Nephron progenitor cell (in vitro differentiated cells): Measurements from ENCODE around the gene LRRC1.

Source experiments
- DNase-seq: peaks from one replicate; pipeline ENCODE4 v3.0.0; 2021
- H3K27ac Mint-ChIP-seq: 2 replicates; pipeline ENCODE4 v1.8.0; 2021; ENCODE audit warnings: mild to moderate bottlenecking, moderate library complexity, mixed read lengths
- H3K27me3 Mint-ChIP-seq: 2 replicates; pipeline ENCODE4 v1.8.0; 2021; ENCODE audit warnings: mild to moderate bottlenecking, low read depth, mixed read lengths; ENCODE audit not compliant: poor library complexity
- H3K36me3 Mint-ChIP-seq: 2 replicates; pipeline ENCODE4 v1.8.0; 2021; ENCODE audit warnings: low read depth, mixed read lengths
- H3K4me1 Mint-ChIP-seq: 2 replicates; pipeline ENCODE4 v1.8.0; 2021; ENCODE audit warnings: mixed read lengths
- H3K4me3 Mint-ChIP-seq: 2 replicates; pipeline ENCODE4 v1.8.0; 2021; ENCODE audit warnings: mild to moderate bottlenecking, moderate library complexity, mixed read lengths
- H3K9me3 Mint-ChIP-seq: 2 replicates; pipeline ENCODE4 v1.8.0; 2021; ENCODE audit warnings: mild to moderate bottlenecking, moderate library complexity, mixed read lengths
- CTCF ChIP-seq: fragments of 200-600 bp; sonication (generic); IDR thresholded peaks from 2 replicates; pipeline ENCODE4 v1.5.0; 2021; ENCODE audit warnings: antibody characterized with exemption

The LRRC1 gene

GRCh38 chr6:53828215-53828614, 33.4 kb downstream of the LRRC1 start:
- TF ChIP-seq CTCF = no peak
- Mint-ChIP-seq H3K4me3 (no peak overlapping the region), H3K27me3 (no peaks in the 10 kb centered on the region), H3K27ac (no peak overlapping the region), H3K36me3 (no peaks in the 10 kb centered on the region), H3K4me1 (no peaks in the 10 kb centered on the region), H3K9me3 (no peaks in the 10 kb centered on the region)
- no peak for DNase-seq

DNA sequence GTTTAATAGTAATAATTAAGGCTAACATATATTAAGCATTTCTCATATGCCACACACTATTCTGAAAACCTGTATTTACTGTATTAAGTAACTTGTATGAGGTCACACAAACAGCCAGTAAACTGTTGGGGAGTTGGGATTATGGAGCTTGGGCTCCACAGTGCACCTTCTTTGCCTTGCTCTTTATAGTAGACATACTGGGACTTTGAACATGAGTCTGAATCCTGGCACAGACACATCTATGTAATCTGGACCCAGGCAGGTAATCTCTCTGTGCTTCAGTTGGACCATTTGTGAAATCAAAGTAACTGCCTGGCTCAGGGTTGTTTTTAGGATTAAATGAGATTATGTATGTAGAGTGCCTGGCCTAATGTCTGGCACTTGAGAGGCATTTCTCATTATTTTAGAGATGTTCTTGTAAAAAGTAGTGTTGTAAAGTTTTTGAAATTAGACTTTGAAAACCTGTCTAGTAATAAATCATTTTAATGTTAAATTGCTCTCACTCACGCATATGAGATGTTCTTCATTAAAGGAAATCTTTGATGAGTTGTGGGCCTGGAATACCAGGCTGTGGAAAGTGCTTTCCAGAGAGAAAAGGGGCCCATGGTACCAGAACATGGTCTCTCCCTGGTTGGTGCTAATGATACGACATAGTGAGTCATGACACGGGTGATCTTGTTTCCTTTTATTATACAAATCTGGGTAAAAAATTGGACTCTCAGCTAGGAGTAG, 34.3 kb downstream of the LRRC1 start:
- Mint-ChIP-seq H3K36me3 (no peaks in the 10 kb centered on the region), H3K9me3 (no peaks in the 10 kb centered on the region), H3K4me3 (no peak overlapping the region), H3K4me1 (no peaks in the 10 kb centered on the region), H3K27ac (no peak overlapping the region), H3K27me3 (no peaks in the 10 kb centered on the region)
- TF ChIP-seq CTCF = no peak
- no peak for DNase-seq

- DNase-seq = no peak
- TF ChIP-seq CTCF = no peak
- Mint-ChIP-seq H3K9me3 (no peaks in the 10 kb centered on the region), H3K4me1 (no peaks in the 10 kb centered on the region), H3K27ac (no peak overlapping the region), H3K27me3 (no peaks in the 10 kb centered on the region), H3K36me3 (no peaks in the 10 kb centered on the region), H3K4me3 (no peak overlapping the region)
These were observed 35.0 kb downstream of the LRRC1 start for GRCh38 chr6:53829698-53830221.

DNA sequence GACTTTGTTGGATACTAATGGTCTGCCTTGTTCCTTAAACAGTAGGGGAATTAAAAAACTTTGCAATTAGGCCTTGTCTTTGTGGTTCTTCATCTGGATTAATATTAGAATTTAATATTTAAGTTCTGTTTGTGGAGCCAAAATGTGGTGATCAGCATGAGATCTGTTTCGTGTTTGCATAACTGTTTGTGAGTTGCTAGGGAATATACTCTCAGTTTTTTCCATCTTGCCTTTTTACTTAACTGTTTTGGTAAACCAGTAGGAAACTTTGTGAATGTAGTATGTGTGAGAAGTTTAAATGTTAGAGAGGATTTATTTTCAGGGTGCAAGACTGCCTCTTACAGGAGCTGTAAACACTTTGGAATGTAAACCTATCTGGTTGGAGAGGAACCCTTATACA, 35.6 kb downstream of the LRRC1 start:
- H3K9me3 Mint-ChIP-seq = no peaks in the 10 kb centered on the region
- TF ChIP-seq CTCF = no peak
- no peaks in the 10 kb centered on the region for H3K27me3 Mint-ChIP-seq
- no peak overlapping the region for H3K27ac Mint-ChIP-seq
- H3K4me1 Mint-ChIP-seq = no peaks in the 10 kb centered on the region
- no peak for DNase-seq
- H3K36me3 Mint-ChIP-seq = no peaks in the 10 kb centered on the region
- H3K4me3 Mint-ChIP-seq = no peak overlapping the region

DNA sequence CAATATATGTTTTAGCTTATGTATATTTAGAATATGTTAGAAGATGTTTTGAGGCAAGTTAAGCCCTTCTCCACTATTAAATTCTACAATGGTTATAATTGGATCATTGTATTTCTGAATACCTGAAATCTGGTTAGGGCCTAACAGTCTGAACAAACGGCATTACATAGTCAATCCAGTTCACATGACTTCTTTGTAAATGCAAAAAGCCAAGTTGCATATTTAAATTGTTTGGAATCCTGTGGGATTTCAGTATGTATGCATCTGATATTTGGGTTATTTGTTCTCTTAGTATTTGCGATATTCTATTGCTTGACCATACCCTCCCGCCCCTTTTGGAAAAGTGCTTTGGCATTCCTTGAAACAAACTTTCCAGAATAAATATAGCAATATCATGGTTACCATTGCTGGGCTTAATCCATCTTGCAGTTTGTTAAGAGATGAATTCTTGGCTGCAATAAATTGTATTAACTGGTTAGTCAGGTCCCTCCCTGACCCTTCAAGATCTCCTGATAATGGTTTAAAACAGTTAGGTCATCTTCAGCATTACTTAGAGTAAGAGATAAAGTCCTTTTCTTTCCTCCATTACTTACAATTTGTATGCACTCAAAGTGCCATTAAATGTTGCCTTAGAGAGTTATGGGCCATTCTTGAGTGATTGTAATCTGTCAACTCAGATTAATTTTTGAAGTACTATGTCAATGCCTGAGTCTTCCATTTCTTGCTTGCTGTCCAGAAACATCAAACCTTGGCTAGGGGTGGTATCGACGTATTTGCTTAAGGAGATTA, 36.5 kb downstream of the LRRC1 start:
- Mint-ChIP-seq H3K27me3 (no peaks in the 10 kb centered on the region), H3K36me3 (no peaks in the 10 kb centered on the region), H3K4me1 (no peaks in the 10 kb centered on the region), H3K27ac (no peak overlapping the region), H3K4me3 (no peak overlapping the region), H3K9me3 (no peaks in the 10 kb centered on the region)
- TF ChIP-seq CTCF = no peak
- DNase-seq = no peak
